ENCODE measurements around the gene AHRR. TPM values are rescaled to one million over a fixed set of nuclear protein-coding genes. Genes with fewer than 3 reads are reported as not detected.

Gene AHRR
- total RNA-seq, 1 donor from 2014 or later = 10.5 TPM

DNA sequence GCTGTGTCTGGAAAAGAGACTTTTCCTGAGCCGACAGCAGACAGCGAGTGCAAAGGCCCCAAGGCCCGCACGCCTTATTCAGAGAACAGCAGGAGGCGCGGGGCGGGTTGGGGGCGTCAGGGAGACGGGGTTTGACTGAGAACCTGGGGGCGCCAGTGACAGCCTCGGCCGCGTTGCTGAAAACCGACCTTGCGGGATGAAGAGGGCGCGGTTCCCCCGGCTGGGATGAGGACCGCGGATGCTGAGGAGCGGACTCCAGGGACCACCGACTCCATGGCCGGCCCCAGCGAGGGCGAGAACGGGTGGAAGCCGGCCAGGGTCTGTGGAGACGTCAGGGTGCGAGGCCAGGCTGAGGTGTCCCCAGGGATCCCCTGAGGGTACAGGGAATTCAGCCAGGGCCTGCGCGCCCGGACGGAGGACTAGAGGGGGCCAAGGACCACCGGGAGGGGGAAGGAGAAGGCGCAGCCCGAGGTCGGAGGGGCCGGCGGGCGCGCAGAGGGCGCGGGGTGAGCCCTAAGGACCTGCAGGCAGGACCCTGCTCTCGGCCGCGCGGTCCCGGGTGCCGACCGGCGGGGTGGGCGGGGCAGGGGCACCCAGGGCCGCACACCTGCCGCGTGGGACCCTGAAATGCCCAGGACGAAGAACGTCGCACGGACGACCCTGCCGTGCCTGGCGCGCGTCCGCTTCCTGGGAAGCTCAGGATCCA, 837 bp upstream of the AHRR start:
- peaks cover 40% of the 10 kb centered on the region for H3K4me1 ChIP-seq (ENCODE audit: insufficient read depth, low read length)
- peaks cover 3% of the 10 kb centered on the region for H3K27me3 ChIP-seq (ENCODE audit: insufficient read depth, low read length)
- Mint-ChIP-seq H3K27ac (ENCODE audit: unreplicated experiment) (peak overlapping the region; percentile 11), H3K4me1 (ENCODE audit: low read depth, unreplicated experiment) (peaks cover 2% of the 10 kb centered on the region), H3K4me3 (ENCODE audit: unreplicated experiment) (peak overlapping the region; percentile 81), H3K36me3 (ENCODE audit: low read depth, unreplicated experiment) (no peaks in the 10 kb centered on the region), H3K27me3 (ENCODE audit: low read depth, unreplicated experiment) (peaks cover 7% of the 10 kb centered on the region), H3K9me3 (ENCODE audit: unreplicated experiment) (no peaks in the 10 kb centered on the region)
- H3K4me3 ChIP-seq (ENCODE audit: insufficient read depth, low read depth, low read length) = peak overlapping the region; percentile 70
- no peaks in the 10 kb centered on the region for H3K36me3 ChIP-seq (ENCODE audit: insufficient read depth, low read length)
- H3K4me2 ChIP-seq (ENCODE audit: low read length) = peak overlapping the region; percentile 83
- no peak overlapping the region for H3K27ac ChIP-seq (ENCODE audit: low read depth, low read length)
- H3K79me2 ChIP-seq (ENCODE audit: insufficient read depth, low read length) = peaks cover 36% of the 10 kb centered on the region
- H3K9me3 ChIP-seq (ENCODE audit: insufficient read depth, low read depth, low read length) = no peaks in the 10 kb centered on the region
- peaks cover 34% of the 10 kb centered on the region for H4K20me1 ChIP-seq (ENCODE audit: insufficient read depth, low read length)
- TF ChIP-seq, protein P1, sequence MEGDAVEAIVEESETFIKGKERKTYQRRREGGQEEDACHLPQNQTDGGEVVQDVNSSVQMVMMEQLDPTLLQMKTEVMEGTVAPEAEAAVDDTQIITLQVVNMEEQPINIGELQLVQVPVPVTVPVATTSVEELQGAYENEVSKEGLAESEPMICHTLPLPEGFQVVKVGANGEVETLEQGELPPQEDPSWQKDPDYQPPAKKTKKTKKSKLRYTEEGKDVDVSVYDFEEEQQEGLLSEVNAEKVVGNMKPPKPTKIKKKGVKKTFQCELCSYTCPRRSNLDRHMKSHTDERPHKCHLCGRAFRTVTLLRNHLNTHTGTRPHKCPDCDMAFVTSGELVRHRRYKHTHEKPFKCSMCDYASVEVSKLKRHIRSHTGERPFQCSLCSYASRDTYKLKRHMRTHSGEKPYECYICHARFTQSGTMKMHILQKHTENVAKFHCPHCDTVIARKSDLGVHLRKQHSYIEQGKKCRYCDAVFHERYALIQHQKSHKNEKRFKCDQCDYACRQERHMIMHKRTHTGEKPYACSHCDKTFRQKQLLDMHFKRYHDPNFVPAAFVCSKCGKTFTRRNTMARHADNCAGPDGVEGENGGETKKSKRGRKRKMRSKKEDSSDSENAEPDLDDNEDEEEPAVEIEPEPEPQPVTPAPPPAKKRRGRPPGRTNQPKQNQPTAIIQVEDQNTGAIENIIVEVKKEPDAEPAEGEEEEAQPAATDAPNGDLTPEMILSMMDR (IDR thresholded peaks at IDR 0.05; ENCODE audit: insufficient read depth, low read depth, low read length) = no peak
- TF ChIP-seq EZH2 (IDR thresholded peaks at IDR 0.05; ENCODE audit: insufficient read depth, low read length) = peak; percentile 62
- DNase-seq (ENCODE audit: low read depth) = no peak
- no peak for FAIRE-seq
- H2AFZ ChIP-seq (ENCODE audit: low read depth, low read length) = peak overlapping the region; percentile 73
- H3K9ac ChIP-seq (ENCODE audit: low read length) = peak overlapping the region; percentile 76

DNA sequence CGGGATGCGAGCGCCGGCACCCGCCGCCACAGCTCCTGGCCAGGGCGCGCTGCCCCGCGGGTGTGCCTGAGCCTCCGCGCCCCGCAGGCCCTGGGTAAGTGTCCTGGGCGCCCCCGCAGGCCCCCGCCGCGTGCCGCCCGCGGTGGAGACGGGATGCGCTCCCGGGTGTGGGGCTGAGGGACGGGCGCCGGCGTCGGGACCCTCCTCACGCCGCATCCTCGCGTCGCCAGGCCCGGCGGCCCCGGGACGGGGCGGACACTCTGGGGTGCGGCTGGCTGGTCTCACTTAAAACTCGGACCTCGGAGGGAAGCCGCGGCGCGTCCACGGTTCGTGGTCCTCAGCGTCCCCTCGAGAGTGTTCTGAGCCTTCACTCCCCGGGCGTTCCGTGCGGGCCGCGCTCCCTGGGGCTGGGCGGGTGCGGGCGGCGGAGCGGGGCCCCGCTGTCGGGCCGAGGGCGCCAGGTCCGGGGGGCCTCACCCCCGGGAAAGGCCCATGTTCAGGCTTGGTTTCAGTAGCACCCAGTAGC, 275 bp downstream of the AHRR start:
- H3K27ac Mint-ChIP-seq (ENCODE audit: unreplicated experiment) = no peak overlapping the region
- Histone ChIP-seq H2AFZ (ENCODE audit: low read depth, low read length) (peak overlapping the region; percentile 44), H3K27ac (ENCODE audit: low read depth, low read length) (peak overlapping the region; percentile 58), H3K9ac (ENCODE audit: low read length) (peak overlapping the region; percentile 76), H3K36me3 (ENCODE audit: insufficient read depth, low read length) (no peaks in the 10 kb centered on the region), H3K79me2 (ENCODE audit: insufficient read depth, low read length) (peaks cover 45% of the 10 kb centered on the region), H3K4me1 (ENCODE audit: insufficient read depth, low read length) (peaks cover 40% of the 10 kb centered on the region), H3K4me3 (ENCODE audit: insufficient read depth, low read depth, low read length) (peak overlapping the region; percentile 56), H3K9me3 (ENCODE audit: insufficient read depth, low read depth, low read length) (no peaks in the 10 kb centered on the region), H4K20me1 (ENCODE audit: insufficient read depth, low read length) (peaks cover 30% of the 10 kb centered on the region), H3K4me2 (ENCODE audit: low read length) (peak overlapping the region; percentile 83), H3K27me3 (ENCODE audit: insufficient read depth, low read length) (peaks cover 3% of the 10 kb centered on the region)
- no peak for FAIRE-seq
- peaks cover 2% of the 10 kb centered on the region for H3K4me1 Mint-ChIP-seq (ENCODE audit: low read depth, unreplicated experiment)
- no peak for TF ChIP-seq EZH2 (IDR thresholded peaks at IDR 0.05; ENCODE audit: insufficient read depth, low read length)
- TF ChIP-seq, protein P1 (IDR thresholded peaks at IDR 0.05; ENCODE audit: insufficient read depth, low read depth, low read length) = no peak
- no peaks in the 10 kb centered on the region for H3K9me3 Mint-ChIP-seq (ENCODE audit: unreplicated experiment)
- peaks cover 3% of the 10 kb centered on the region for H3K36me3 Mint-ChIP-seq (ENCODE audit: low read depth, unreplicated experiment)
- peak overlapping the region; percentile 64 for H3K4me3 Mint-ChIP-seq (ENCODE audit: unreplicated experiment)
- no peak for DNase-seq (ENCODE audit: low read depth)
- H3K27me3 Mint-ChIP-seq (ENCODE audit: low read depth, unreplicated experiment) = peaks cover 7% of the 10 kb centered on the region
